ENCODE measurements around the gene POLR2J. TPM values are rescaled to one million over a fixed set of nuclear protein-coding genes. Genes with fewer than 3 reads are reported as not detected.

POLR2J gene
- total RNA-seq, 4 donors from 2014 or later, result 9.3 to 19.2 (median 15.9) TPM

DNA sequence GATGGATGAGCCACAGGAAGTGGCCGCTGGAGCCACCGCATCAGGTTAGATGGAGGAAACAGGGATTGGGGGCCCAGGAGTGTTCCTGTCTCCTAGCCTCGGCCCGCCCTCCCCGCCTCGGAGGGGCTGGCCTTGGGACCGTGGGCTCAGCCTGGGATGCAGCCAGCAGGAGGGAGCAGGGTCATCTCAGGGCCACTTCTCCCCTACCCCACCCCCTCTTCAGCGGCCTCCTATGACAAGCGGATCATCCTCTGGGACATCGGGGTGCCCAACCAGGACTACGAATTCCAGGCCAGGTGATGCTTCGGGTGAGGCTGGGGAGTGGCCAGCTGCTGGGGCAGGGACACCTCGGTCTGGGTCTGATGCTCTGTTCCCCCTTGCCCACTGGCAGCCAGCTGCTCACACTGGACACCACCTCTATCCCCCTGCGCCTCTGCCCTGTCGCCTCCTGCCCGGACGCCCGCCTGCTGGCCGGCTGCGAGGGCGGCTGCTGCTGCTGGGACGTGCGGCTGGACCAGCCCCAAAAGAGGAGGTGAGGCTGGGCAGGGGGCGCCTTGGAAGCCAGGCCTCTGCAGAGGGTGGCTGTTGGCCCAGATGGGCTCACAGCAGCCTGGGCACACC is 9.3 kb downstream of the POLR2J start:
- WGBS, 2 donors, result 89 to 91% methylated on average over 21 to 24 of the region's 24 CpGs
- TF ChIP-seq POLR2A (IDR thresholded peaks at IDR 0.05), result no peak
- TF ChIP-seq, protein P1, sequence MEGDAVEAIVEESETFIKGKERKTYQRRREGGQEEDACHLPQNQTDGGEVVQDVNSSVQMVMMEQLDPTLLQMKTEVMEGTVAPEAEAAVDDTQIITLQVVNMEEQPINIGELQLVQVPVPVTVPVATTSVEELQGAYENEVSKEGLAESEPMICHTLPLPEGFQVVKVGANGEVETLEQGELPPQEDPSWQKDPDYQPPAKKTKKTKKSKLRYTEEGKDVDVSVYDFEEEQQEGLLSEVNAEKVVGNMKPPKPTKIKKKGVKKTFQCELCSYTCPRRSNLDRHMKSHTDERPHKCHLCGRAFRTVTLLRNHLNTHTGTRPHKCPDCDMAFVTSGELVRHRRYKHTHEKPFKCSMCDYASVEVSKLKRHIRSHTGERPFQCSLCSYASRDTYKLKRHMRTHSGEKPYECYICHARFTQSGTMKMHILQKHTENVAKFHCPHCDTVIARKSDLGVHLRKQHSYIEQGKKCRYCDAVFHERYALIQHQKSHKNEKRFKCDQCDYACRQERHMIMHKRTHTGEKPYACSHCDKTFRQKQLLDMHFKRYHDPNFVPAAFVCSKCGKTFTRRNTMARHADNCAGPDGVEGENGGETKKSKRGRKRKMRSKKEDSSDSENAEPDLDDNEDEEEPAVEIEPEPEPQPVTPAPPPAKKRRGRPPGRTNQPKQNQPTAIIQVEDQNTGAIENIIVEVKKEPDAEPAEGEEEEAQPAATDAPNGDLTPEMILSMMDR (IDR thresholded peaks at IDR 0.05), result no peak
- intact Hi-C loops (cut with DNase I; ENCODE audit: low total_unique reads), result no loop called here
- DNase-seq (ENCODE audit: low spot score in 2 of 2), result no peak
- no peak overlapping the region for H3K4me3 ChIP-seq (ENCODE audit: low read depth, poor library complexity, severe bottlenecking)

GRCh38 chr7:102468478-102469350 is 10.0 kb downstream of the POLR2J start:
- intact Hi-C loops (cut with DNase I; ENCODE audit: low total_unique reads), result no loop called here
- DNase-seq (ENCODE audit: low spot score in 2 of 2), result no peak
- no peak for TF ChIP-seq POLR2A (IDR thresholded peaks at IDR 0.05)
- TF ChIP-seq, protein P1 (IDR thresholded peaks at IDR 0.05), result no peak
- WGBS, 2 donors, result 92 to 94% methylated on average over 39 to 40 of the region's 40 CpGs
- H3K4me3 ChIP-seq (ENCODE audit: low read depth, poor library complexity, severe bottlenecking), result no peak overlapping the region

DNA sequence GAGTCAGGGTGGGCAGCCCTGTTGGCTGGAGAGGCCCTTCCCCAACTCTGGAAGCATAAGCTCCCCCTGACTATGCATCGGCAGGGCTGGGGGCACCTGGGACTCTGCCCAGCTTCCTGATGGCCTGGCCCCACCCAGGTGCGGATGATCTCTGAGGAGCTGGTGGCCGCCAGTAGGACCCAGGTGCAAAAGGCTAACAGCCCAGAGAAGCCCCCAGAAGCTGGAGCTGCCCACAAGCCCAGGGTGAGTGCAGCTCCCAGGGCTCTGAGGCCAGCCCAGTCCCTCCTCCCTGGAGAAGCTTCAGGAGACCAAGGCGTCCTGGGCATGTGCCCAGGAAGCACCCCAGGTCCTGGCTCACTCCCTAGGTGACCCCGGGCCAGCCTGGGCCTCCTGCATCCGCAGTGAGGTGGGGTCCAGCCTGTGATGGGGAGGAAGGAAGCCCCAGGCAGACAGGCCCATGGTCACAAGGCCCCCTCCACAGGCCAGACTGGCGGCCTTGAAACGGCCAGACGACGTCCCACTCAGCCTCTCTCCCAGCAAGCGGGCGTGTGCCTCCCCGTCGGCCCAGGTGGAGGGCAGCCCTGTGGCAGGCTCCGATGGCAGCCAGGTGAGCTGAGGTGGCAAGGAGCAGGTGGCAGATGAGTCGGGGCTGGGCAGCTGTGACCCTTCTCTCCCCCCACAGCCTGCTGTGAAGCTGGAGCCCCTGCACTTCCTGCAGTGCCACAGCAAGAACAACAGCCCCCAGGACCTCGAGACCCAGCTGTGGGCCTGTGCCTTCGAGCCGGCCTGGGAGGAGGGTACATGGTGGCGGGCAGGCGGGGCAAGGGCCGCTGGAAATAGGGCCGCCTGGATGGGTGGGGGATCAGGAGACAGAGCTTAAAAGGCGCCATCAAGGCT is 10.9 kb downstream of the POLR2J start:
- TF ChIP-seq, protein P1 (IDR thresholded peaks at IDR 0.05), result no peak
- TF ChIP-seq POLR2A (IDR thresholded peaks at IDR 0.05), result no peak
- intact Hi-C loops (cut with DNase I; ENCODE audit: low total_unique reads), result no loop called here
- 90% methylated on average over 17 to 23 of the region's 24 CpGs for WGBS, 2 donors
- DNase-seq (ENCODE audit: low spot score in 2 of 2), result no peak
- no peak overlapping the region for H3K4me3 ChIP-seq (ENCODE audit: low read depth, poor library complexity, severe bottlenecking)

GRCh38 chr7:102466097-102466496 is 12.6 kb downstream of the POLR2J start:
- H3K4me3 ChIP-seq (ENCODE audit: low read depth, poor library complexity, severe bottlenecking), result no peak overlapping the region
- TF ChIP-seq, protein P1 (IDR thresholded peaks at IDR 0.05), result no peak
- 95% methylated on average over 7 of the region's 7 CpGs for WGBS, 2 donors
- DNase-seq (ENCODE audit: low spot score in 2 of 2), result no peak
- intact Hi-C loops (cut with DNase I; ENCODE audit: low total_unique reads), result no loop called here

DNA sequence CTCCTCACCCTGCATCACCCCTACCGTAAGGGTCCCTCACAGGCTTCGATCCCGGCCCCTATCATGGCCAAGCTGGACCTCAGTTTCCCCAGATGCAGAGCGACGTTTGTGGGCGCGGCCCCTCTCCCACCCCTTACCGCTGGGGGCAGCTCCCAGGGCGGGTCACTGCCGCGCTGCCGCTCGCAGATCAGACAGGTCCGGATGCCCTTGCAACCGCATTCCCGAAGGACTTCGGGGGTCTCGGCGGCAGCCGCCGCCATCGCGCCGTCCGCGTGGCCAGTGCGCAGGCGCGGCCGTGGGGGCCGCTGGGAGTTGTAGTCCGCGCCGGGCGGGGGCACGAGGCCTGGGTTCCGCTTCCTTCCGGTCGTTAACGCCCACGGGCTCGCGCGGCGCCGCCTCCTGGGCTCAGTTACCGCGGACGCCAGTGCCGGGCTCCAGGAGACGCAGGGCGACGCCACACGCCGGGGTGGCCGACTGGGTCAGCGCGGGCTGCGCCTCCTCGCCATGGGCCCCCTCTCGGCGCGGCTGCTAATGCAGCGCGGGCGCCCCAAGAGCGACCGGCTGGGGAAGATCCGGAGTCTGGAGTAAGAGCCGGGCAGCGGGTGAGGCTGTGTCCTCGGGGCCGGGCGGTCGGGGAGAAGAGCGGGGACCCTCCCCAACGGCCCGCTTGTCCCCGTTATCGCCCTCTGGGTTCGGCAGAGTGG is 14.0 kb downstream of the POLR2J start, which contains the start of the genes ALKBH4 and LRWD1:
TSS of gene ALKBH4 (minus strand) at position 287 of the 704 bp plus-strand sequence. CDS start at position 260, 27 bp downstream.
TSS of gene LRWD1 (plus strand) at position 408 of the 704 bp plus-strand sequence. CDS start at position 505, 97 bp downstream.
- peak; percentile 91 to 98 for DNase-seq (ENCODE audit: low spot score in 2 of 2)
- intact Hi-C loops (cut with DNase I; ENCODE audit: low total_unique reads), result no loop called here
- TF ChIP-seq, protein P1 (IDR thresholded peaks at IDR 0.05), result no peak
- TF ChIP-seq POLR2A (IDR thresholded peaks at IDR 0.05), result no peak
- H3K4me3 ChIP-seq (ENCODE audit: low read depth, poor library complexity, severe bottlenecking), result peak within 1 kb of the TSS; percentile 98
- WGBS, 2 donors, result 0% methylated on average over 22 to 40 of the region's 81 CpGs
